Measurements from ENCODE around the gene SIL1. TPM values are rescaled to one million over a fixed set of nuclear protein-coding genes. Genes with fewer than 3 reads are reported as not detected.
A peak's percentile ranks its signal among the peaks of the same experiment; 100 is the strongest.

The SIL1 gene
- total and polyA plus RNA-seq, 9 of the 15 experiments (the other 6 are each of a cell fraction or from before 2014, with no cell fraction given) = 1.3 to 30.5 (median 18.1) TPM

DNA sequence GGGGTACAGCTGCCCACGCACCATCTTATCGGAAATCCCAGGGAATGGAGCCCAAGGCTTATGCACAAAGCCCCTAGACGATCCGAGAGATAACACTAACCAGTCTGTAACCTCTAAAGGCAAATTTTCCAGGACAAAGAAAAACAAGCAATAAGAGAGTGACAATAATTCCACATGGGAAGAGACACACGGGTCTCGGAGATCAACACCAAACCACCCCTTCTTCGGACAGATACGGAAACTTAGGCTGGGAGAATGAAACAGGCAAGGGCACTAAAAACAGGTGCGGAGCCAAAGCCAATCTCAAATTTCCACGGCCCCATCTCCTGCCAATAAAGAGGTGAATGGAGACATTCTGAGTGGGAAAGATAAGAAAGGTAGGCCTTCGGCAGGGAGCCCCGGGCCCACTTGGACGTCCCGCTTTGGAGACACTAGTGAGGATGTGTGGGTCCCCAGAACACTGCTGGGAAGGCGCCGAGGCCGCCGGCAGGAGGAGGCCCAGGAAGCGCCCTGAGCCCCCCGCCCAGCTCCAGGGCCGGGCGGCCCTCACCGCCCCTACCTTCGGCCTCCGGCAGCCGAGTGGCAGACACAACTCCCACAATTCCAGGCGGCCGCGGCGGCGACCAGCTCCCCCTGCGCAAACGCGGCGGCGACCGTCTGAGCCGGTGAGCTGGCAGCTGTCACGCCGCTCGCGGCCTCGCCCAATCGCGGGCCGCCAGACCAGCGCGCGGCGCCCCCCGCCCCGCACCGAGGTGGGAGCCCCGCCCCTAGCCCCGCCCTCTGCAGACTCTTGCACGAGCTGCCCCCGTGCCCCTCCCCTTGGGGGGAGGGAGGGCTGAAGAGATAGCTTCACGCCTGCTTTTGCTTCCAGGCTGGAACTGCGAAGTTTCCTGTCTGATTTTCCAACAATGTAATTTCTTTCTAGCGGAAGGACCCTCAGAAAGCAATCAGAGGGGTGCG, at the start of gene SIL1 (continued):
- TF ChIP-seq, protein P1, sequence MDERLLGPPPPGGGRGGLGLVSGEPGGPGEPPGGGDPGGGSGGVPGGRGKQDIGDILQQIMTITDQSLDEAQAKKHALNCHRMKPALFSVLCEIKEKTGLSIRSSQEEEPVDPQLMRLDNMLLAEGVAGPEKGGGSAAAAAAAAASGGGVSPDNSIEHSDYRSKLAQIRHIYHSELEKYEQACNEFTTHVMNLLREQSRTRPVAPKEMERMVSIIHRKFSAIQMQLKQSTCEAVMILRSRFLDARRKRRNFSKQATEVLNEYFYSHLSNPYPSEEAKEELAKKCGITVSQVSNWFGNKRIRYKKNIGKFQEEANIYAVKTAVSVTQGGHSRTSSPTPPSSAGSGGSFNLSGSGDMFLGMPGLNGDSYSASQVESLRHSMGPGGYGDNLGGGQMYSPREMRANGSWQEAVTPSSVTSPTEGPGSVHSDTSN (CRISPR knock-in tag; IDR thresholded peaks at IDR 0.05; ENCODE audit: low read depth) = no peak
- TF ChIP-seq, protein P1 (tag; conservative IDR thresholded peaks at IDR 0.05; ENCODE audit: low read depth) = no peak
- TF ChIP-seq, protein P2, sequence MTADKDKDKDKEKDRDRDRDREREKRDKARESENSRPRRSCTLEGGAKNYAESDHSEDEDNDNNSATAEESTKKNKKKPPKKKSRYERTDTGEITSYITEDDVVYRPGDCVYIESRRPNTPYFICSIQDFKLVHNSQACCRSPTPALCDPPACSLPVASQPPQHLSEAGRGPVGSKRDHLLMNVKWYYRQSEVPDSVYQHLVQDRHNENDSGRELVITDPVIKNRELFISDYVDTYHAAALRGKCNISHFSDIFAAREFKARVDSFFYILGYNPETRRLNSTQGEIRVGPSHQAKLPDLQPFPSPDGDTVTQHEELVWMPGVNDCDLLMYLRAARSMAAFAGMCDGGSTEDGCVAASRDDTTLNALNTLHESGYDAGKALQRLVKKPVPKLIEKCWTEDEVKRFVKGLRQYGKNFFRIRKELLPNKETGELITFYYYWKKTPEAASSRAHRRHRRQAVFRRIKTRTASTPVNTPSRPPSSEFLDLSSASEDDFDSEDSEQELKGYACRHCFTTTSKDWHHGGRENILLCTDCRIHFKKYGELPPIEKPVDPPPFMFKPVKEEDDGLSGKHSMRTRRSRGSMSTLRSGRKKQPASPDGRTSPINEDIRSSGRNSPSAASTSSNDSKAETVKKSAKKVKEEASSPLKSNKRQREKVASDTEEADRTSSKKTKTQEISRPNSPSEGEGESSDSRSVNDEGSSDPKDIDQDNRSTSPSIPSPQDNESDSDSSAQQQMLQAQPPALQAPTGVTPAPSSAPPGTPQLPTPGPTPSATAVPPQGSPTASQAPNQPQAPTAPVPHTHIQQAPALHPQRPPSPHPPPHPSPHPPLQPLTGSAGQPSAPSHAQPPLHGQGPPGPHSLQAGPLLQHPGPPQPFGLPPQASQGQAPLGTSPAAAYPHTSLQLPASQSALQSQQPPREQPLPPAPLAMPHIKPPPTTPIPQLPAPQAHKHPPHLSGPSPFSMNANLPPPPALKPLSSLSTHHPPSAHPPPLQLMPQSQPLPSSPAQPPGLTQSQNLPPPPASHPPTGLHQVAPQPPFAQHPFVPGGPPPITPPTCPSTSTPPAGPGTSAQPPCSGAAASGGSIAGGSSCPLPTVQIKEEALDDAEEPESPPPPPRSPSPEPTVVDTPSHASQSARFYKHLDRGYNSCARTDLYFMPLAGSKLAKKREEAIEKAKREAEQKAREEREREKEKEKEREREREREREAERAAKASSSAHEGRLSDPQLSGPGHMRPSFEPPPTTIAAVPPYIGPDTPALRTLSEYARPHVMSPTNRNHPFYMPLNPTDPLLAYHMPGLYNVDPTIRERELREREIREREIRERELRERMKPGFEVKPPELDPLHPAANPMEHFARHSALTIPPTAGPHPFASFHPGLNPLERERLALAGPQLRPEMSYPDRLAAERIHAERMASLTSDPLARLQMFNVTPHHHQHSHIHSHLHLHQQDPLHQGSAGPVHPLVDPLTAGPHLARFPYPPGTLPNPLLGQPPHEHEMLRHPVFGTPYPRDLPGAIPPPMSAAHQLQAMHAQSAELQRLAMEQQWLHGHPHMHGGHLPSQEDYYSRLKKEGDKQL (CRISPR knock-in tag; IDR thresholded peaks at IDR 0.05; ENCODE audit: borderline replicate concordance) = no peak
- no peak for TF ChIP-seq ZNF274 (IDR thresholded peaks at IDR 0.05; ENCODE audit: borderline replicate concordance, low read depth, low read length)
- TF ChIP-seq ZFX (CRISPR knock-in tag; IDR thresholded peaks at IDR 0.05) = peak; percentile 99
- TF ChIP-seq, protein P3, sequence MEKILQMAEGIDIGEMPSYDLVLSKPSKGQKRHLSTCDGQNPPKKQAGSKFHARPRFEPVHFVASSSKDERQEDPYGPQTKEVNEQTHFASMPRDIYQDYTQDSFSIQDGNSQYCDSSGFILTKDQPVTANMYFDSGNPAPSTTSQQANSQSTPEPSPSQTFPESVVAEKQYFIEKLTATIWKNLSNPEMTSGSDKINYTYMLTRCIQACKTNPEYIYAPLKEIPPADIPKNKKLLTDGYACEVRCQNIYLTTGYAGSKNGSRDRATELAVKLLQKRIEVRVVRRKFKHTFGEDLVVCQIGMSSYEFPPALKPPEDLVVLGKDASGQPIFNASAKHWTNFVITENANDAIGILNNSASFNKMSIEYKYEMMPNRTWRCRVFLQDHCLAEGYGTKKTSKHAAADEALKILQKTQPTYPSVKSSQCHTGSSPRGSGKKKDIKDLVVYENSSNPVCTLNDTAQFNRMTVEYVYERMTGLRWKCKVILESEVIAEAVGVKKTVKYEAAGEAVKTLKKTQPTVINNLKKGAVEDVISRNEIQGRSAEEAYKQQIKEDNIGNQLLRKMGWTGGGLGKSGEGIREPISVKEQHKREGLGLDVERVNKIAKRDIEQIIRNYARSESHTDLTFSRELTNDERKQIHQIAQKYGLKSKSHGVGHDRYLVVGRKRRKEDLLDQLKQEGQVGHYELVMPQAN (IDR thresholded peaks at IDR 0.05; ENCODE audit: borderline replicate concordance) = no peak; the same call in 1 of the 2 replicates
